DND-41 (cell line): ENCODE results near the gene MTCH1.

Experiments
- EZH2 ChIP-seq: IDR thresholded peaks from 3 replicates; pipeline ENCODE4 v1.6.1; 2012; ENCODE audit warnings: borderline replicate concordance, low read depth, mild to moderate bottlenecking, moderate library complexity, low read length, inconsistent platforms; ENCODE audit not compliant: severe bottlenecking
- TF ChIP-seq, protein P1 (sequence below): IDR thresholded peaks from 2 replicates; pipeline ENCODE4 v1.5.1; 2012; ENCODE audit warnings: borderline replicate concordance, low read length, moderate library complexity, mild to moderate bottlenecking; ENCODE audit not compliant: poor library complexity, severe bottlenecking; ENCODE audit errors: extremely low read depth

GRCh38 chr6:36949636-36950035 is 36.4 kb downstream of the MTCH1 start:
- TF ChIP-seq, protein P1, sequence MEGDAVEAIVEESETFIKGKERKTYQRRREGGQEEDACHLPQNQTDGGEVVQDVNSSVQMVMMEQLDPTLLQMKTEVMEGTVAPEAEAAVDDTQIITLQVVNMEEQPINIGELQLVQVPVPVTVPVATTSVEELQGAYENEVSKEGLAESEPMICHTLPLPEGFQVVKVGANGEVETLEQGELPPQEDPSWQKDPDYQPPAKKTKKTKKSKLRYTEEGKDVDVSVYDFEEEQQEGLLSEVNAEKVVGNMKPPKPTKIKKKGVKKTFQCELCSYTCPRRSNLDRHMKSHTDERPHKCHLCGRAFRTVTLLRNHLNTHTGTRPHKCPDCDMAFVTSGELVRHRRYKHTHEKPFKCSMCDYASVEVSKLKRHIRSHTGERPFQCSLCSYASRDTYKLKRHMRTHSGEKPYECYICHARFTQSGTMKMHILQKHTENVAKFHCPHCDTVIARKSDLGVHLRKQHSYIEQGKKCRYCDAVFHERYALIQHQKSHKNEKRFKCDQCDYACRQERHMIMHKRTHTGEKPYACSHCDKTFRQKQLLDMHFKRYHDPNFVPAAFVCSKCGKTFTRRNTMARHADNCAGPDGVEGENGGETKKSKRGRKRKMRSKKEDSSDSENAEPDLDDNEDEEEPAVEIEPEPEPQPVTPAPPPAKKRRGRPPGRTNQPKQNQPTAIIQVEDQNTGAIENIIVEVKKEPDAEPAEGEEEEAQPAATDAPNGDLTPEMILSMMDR, result no peak
- no peak for TF ChIP-seq EZH2
